Osteocyte (in vitro differentiated cells): Measurements from ENCODE around the gene ZNF226. TPM values are rescaled to one million over a fixed set of nuclear protein-coding genes. Genes with fewer than 3 reads are reported as not detected.
"Not testable (repeated sequence)": the region's sequence is repeated elsewhere in the genome, so short reads cannot be mapped to it uniquely, and the experiment has no call there.

Source experiments
- DNase-seq: peaks from one replicate; pipeline ENCODE4 v3.0.0; 2021; ENCODE audit warnings: mixed read lengths; ENCODE audit not compliant: unreplicated experiment; ENCODE audit errors: extremely low spot score
- H3K27ac Mint-ChIP-seq: one replicate; pipeline ENCODE4 v1.8.0; 2021; ENCODE audit warnings: mild to moderate bottlenecking, mixed read lengths; ENCODE audit not compliant: unreplicated experiment
- H3K27me3 Mint-ChIP-seq: one replicate; pipeline ENCODE4 v1.8.0; 2021; ENCODE audit warnings: mixed read lengths; ENCODE audit not compliant: unreplicated experiment
- H3K36me3 Mint-ChIP-seq: one replicate; pipeline ENCODE4 v1.8.0; 2021; ENCODE audit warnings: mixed read lengths; ENCODE audit not compliant: unreplicated experiment
- H3K4me1 Mint-ChIP-seq: one replicate; pipeline ENCODE4 v1.8.0; 2021; ENCODE audit warnings: mixed read lengths; ENCODE audit not compliant: unreplicated experiment
- H3K4me3 Mint-ChIP-seq: one replicate; pipeline ENCODE4 v1.8.0; 2021; ENCODE audit warnings: mild to moderate bottlenecking, moderate library complexity, mixed read lengths; ENCODE audit not compliant: unreplicated experiment
- H3K9me3 Mint-ChIP-seq: one replicate; pipeline ENCODE4 v1.8.0; 2021; ENCODE audit warnings: mixed read lengths; ENCODE audit not compliant: unreplicated experiment
- total RNA-seq: library from RNA; stranded (reverse); gene quantifications from 2 replicates; pipeline ENCODE4 v1.2.1, GENCODE V29; 2021
- TF ChIP-seq, protein P1 (sequence below): fragments of 200-600 bp; sonication (generic); IDR thresholded peaks from 2 replicates; pipeline ENCODE4 v1.5.0; 2021; ENCODE audit warnings: antibody characterized with exemption, mild to moderate bottlenecking, moderate library complexity

ZNF226 gene
- total RNA-seq, 1 donor from 2014 or later: 28.8 TPM

DNA sequence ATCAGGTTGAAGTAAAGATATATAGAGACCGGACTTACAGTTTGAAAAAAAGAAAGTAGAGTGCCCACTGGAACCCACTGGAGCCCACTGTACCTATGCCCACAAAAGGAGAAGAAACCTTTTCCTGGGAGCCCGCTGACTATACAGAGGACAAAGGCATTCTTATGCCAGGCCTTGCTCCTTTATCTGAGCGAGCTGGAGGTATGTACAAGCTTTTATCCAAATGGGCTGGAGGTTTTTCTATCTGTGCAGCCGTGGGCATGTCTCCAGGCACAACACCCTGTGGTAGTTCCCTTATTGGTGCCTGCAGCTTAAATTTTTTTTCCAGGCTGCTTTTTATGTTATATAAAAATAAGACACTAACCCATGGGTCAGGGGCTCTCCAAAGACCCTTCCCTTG, 15.1 kb upstream of the ZNF226 start:
- no peaks in the 10 kb centered on the region for H3K4me1 Mint-ChIP-seq
- H3K4me3 Mint-ChIP-seq: no peak overlapping the region
- peaks cover 66% of the 10 kb centered on the region for H3K36me3 Mint-ChIP-seq
- no peaks in the 10 kb centered on the region for H3K27me3 Mint-ChIP-seq
- TF ChIP-seq, protein P1, sequence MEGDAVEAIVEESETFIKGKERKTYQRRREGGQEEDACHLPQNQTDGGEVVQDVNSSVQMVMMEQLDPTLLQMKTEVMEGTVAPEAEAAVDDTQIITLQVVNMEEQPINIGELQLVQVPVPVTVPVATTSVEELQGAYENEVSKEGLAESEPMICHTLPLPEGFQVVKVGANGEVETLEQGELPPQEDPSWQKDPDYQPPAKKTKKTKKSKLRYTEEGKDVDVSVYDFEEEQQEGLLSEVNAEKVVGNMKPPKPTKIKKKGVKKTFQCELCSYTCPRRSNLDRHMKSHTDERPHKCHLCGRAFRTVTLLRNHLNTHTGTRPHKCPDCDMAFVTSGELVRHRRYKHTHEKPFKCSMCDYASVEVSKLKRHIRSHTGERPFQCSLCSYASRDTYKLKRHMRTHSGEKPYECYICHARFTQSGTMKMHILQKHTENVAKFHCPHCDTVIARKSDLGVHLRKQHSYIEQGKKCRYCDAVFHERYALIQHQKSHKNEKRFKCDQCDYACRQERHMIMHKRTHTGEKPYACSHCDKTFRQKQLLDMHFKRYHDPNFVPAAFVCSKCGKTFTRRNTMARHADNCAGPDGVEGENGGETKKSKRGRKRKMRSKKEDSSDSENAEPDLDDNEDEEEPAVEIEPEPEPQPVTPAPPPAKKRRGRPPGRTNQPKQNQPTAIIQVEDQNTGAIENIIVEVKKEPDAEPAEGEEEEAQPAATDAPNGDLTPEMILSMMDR: no peak
- H3K9me3 Mint-ChIP-seq: peaks cover 10% of the 10 kb centered on the region
- no peak overlapping the region for H3K27ac Mint-ChIP-seq
- DNase-seq: no peak

DNA sequence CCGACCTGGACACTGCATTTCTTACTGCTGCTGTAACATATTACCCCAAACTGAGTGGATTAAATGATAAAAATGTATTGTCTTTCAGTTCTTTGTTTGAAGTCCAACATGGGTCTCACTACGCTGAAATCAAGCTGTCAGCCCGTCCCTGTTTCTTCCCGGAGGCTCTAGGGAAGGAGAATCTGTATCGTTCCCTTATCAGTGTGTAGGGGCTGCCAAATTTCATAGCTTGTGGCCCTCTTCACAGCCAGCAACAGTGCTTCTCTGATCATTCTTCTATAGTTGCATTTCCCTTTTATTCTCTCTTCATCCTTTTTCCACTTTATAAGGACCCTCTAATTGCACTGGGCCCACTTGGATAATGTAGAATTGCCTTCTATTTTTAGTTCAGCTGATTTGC, 13.4 kb upstream of the ZNF226 start:
- Mint-ChIP-seq H3K4me1 (no peaks in the 10 kb centered on the region), H3K9me3 (peaks cover 17% of the 10 kb centered on the region), H3K27me3 (no peaks in the 10 kb centered on the region), H3K4me3 (no peak overlapping the region), H3K27ac (no peak overlapping the region), H3K36me3 (peaks cover 67% of the 10 kb centered on the region)
- TF ChIP-seq, protein P1: no peak
- DNase-seq: no peak

DNA sequence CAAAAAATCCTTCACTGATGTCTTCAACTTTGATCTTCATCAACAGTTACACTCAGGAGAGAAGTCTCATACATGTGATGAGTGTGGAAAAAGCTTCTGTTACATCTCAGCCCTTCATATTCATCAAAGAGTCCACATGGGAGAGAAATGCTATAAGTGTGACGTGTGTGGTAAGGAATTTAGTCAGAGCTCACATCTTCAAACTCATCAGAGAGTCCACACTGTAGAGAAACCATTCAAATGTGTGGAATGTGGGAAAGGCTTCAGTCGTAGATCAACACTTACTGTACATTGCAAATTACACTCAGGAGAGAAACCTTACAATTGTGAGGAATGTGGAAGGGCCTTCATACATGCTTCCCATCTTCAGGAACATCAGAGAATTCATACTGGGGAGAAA, 8.4 kb upstream of the ZNF226 start:
- Mint-ChIP-seq H3K4me3 (no peak overlapping the region), H3K9me3 (peaks cover 40% of the 10 kb centered on the region), H3K27me3 (no peaks in the 10 kb centered on the region), H3K27ac (no peak overlapping the region), H3K36me3 (peaks cover 56% of the 10 kb centered on the region), H3K4me1 (no peaks in the 10 kb centered on the region)
- DNase-seq: no peak
- TF ChIP-seq, protein P1: no peak

DNA sequence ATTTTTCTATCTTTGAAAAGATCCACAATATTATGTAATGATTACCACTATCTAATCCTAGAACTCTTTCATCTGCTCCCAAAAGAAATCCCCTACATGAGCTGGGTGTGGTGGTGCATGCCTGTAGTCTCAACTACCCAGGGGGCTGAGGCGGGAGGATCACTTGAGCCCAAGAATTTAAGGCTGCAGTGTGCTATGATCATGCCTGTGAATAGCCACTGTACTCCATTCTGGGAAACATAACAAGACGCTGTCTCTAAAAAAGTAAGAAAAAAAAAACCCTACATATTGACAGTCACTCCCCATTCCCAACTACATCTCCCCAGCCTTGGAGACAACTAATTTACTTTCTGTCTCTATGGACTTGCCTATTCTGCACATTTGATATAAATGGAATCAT, 1.1 kb upstream of the ZNF226 start:
- Mint-ChIP-seq H3K4me1 (peaks cover 23% of the 10 kb centered on the region), H3K4me3 (no peak overlapping the region), H3K9me3 (peaks cover 31% of the 10 kb centered on the region), H3K27me3 (no peaks in the 10 kb centered on the region), H3K27ac (no peak overlapping the region), H3K36me3 (peaks cover 27% of the 10 kb centered on the region)
- DNase-seq: no peak
- TF ChIP-seq, protein P1: no peak

DNA sequence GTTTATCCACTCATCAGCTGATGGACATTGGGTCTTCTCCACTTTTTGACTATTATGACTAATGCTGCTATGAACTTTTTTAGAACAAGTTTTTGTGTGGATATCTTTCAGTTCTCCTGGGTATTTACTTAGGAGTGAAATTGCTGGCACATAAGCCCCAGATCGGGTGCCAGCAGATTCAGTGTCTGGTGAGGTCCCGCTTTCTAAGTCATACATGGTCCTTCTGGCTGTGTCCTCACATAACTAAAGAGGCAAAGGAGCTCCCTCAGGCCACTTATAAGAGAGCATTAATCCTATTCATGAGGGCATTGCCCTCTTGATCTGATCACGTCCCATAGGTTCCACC, 600 bp upstream of the ZNF226 start:
- Mint-ChIP-seq H3K4me1 (peaks cover 23% of the 10 kb centered on the region), H3K9me3 (peaks cover 33% of the 10 kb centered on the region), H3K36me3 (peaks cover 32% of the 10 kb centered on the region), H3K27ac (peak overlapping the region; percentile 100), H3K4me3 (peak overlapping the region; percentile 98), H3K27me3 (no peaks in the 10 kb centered on the region)
- no peak for DNase-seq
- TF ChIP-seq, protein P1: no peak

DNA sequence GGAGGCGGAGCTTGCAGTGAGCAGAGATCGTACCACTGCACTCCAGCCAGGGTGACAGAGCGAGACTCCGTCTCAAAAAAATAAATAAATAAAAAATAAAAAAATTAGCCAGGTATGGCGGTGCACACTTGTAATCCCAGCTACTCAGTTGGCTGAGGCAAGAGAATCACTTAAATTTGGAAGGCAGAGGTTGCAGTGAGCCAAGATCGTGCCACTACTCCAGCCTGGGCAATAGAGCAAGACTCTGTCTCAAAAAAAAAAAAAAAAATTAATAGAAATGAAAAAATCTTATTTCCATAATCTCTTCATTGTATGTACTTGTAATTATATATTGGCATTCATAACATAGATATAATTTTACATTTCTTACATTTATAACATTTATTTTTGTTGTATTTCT, 5.8 kb downstream of the ZNF226 start:
- H3K9me3 Mint-ChIP-seq: peaks cover 45% of the 10 kb centered on the region
- not testable (repeated sequence) for H3K27ac Mint-ChIP-seq, DNase-seq, H3K27me3 Mint-ChIP-seq, H3K4me3 Mint-ChIP-seq
- H3K4me1 Mint-ChIP-seq: peaks cover 15% of the 10 kb centered on the region
- peaks cover 86% of the 10 kb centered on the region for H3K36me3 Mint-ChIP-seq
